OCI-LY3 (cell line): Measurements from ENCODE around the gene KTN1.
A peak's percentile ranks its signal among the peaks of the same experiment; 100 is the strongest.

Experiments used
- H2AFZ ChIP-seq: fragments of 200-600, 300-600 bp; shearing (Covaris generic); 2 replicates; pipeline ENCODE4 v1.6.0; 2014; ENCODE audit warnings: antibody characterized with exemption, low read depth, low read length
- H3K27ac ChIP-seq: fragments of 200-600, 300-600 bp; sonication (generic); 2 replicates; pipeline ENCODE4 v1.5.1; 2014; ENCODE audit warnings: mild to moderate bottlenecking, low read length, moderate library complexity, mixed read lengths
- H3K27me3 ChIP-seq: fragments of 200-600, 300-600 bp; sonication (generic); 2 replicates; pipeline ENCODE4 v1.6.1; 2014; ENCODE audit warnings: low read depth, low read length, mixed read lengths
- H3K36me3 ChIP-seq: fragments of 200-600, 300-600 bp; sonication (generic); replicated peaks from 2 replicates; pipeline ENCODE3; 2014; ENCODE audit warnings: low read depth, low read length, mixed read lengths
- H3K4me1 ChIP-seq: fragments of 300-600, 200-600 bp; sonication (generic); 2 replicates; pipeline ENCODE4 v1.6.1; 2014; ENCODE audit warnings: low read length, mixed read lengths
- H3K4me2 ChIP-seq: fragments of 200-600, 300-600 bp; sonication (generic); 2 replicates; pipeline ENCODE4 v1.6.1; 2014; ENCODE audit warnings: low read length, mixed read lengths
- H3K4me3 ChIP-seq: fragments of 300-600, 200-600 bp; sonication (generic); 2 replicates; pipeline ENCODE4 v1.5.1; 2014; ENCODE audit warnings: antibody characterized with exemption, mild to moderate bottlenecking, low read length, moderate library complexity
- H3K79me2 ChIP-seq: fragments of 300-600, 200-600 bp; shearing (Covaris generic); 2 replicates; pipeline ENCODE4 v1.6.1; 2014; ENCODE audit warnings: mild to moderate bottlenecking, low read length, mixed read lengths
- H3K9ac ChIP-seq: fragments of 300-600, 200-600 bp; shearing (Covaris generic); 2 replicates; pipeline ENCODE4 v1.6.0; 2014; ENCODE audit warnings: mild to moderate bottlenecking, low read length, moderate library complexity
- H3K9me3 ChIP-seq: fragments of 200-600, 300-600 bp; shearing (Covaris generic); 2 replicates; pipeline ENCODE4 v1.6.1; 2014; ENCODE audit warnings: low read length, mixed read lengths; ENCODE audit not compliant: insufficient read depth
- H4K20me1 ChIP-seq: fragments of 200-600, 300-600 bp; sonication (generic); 2 replicates; pipeline ENCODE4 v1.6.1; 2016; ENCODE audit warnings: low read length, mixed read lengths; ENCODE audit not compliant: insufficient read depth
- CTCF ChIP-seq: fragments of 200-600, 300-600 bp; sonication (generic); IDR thresholded peaks from 2 replicates; pipeline ENCODE4 v1.5.1; 2014; ENCODE audit warnings: antibody characterized with exemption, low read length, low read depth
- EZH2phosphoT487 ChIP-seq: fragments of 200-600 bp; shearing (Covaris generic); IDR thresholded peaks from 2 replicates; pipeline ENCODE4 v1.6.1; 2018; ENCODE audit warnings: antibody characterized with exemption, mixed run types, low read depth

Gene KTN1

DNA sequence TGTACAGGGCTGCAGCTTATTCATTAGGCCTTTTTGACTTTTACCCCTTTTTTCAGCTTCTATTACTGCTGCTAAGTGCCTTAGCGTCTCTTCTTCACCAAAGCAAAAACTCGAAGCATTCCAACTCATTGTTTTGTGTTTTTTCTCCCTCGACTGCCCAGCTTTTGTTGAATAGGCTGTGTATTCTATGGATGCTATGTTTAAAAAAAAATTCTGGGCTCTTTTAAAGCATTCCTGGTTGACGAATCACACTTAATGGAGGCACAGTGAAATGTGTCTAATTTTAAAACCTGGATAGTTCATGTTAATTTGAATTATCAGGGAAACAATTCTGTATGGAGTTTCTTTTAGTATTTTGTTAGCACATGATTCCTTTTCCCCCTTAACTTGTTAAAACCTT, 29.7 kb downstream of the KTN1 start:
- Histone ChIP-seq H2AFZ (no peak overlapping the region), H4K20me1 (peaks cover 88% of the 10 kb centered on the region), H3K4me1 (peaks cover 19% of the 10 kb centered on the region), H3K27me3 (no peaks in the 10 kb centered on the region), H3K4me2 (no peak overlapping the region), H3K27ac (no peak overlapping the region), H3K36me3 (peaks cover 23% of the 10 kb centered on the region), H3K79me2 (peaks cover 88% of the 10 kb centered on the region), H3K4me3 (no peak overlapping the region), H3K9ac (no peak overlapping the region), H3K9me3 (no peaks in the 10 kb centered on the region)
- no peak for TF ChIP-seq EZH2phosphoT487
- no peak for TF ChIP-seq CTCF

GRCh38 chr14:55610713-55611370, 30.8 kb downstream of the KTN1 start:
- no peak overlapping the region for H3K4me3 ChIP-seq
- TF ChIP-seq EZH2phosphoT487 (no peak), CTCF (no peak)
- no peaks in the 10 kb centered on the region for H3K27me3 ChIP-seq
- H3K4me2 ChIP-seq: no peak overlapping the region
- peaks cover 26% of the 10 kb centered on the region for H3K36me3 ChIP-seq
- H3K79me2 ChIP-seq: peaks cover 79% of the 10 kb centered on the region
- H4K20me1 ChIP-seq: peaks cover 76% of the 10 kb centered on the region
- H3K9me3 ChIP-seq: no peaks in the 10 kb centered on the region
- no peak overlapping the region for H3K9ac ChIP-seq
- no peak overlapping the region for H2AFZ ChIP-seq
- peaks cover 19% of the 10 kb centered on the region for H3K4me1 ChIP-seq
- no peak overlapping the region for H3K27ac ChIP-seq

- Histone ChIP-seq H3K9me3 (no peaks in the 10 kb centered on the region), H3K27ac (no peak overlapping the region), H3K27me3 (no peaks in the 10 kb centered on the region), H4K20me1 (peaks cover 67% of the 10 kb centered on the region), H3K9ac (no peak overlapping the region), H2AFZ (no peak overlapping the region), H3K4me3 (no peak overlapping the region), H3K36me3 (peaks cover 35% of the 10 kb centered on the region), H3K4me1 (peaks cover 19% of the 10 kb centered on the region), H3K4me2 (no peak overlapping the region), H3K79me2 (peaks cover 68% of the 10 kb centered on the region)
- TF ChIP-seq CTCF (no peak), EZH2phosphoT487 (no peak)
Measured at GRCh38 chr14:55611859-55612258, 31.9 kb downstream of the KTN1 start.

GRCh38 chr14:55614304-55614703, 34.3 kb downstream of the KTN1 start:
- H3K79me2 ChIP-seq: peaks cover 45% of the 10 kb centered on the region
- H3K27me3 ChIP-seq: no peaks in the 10 kb centered on the region
- H3K9me3 ChIP-seq: 0 out of 2 replicates have a peak, but pooled peaks cover 6% of the 10 kb centered on the region
- peaks cover 57% of the 10 kb centered on the region for H3K36me3 ChIP-seq
- no peak overlapping the region for H3K27ac ChIP-seq
- 0 out of 2 replicates have a peak overlapping the region, but pooled peaks have one; percentile 4 for H3K4me2 ChIP-seq
- no peak overlapping the region for H3K4me3 ChIP-seq
- peaks cover 43% of the 10 kb centered on the region; the same call in 1 of the 2 replicates for H4K20me1 ChIP-seq
- TF ChIP-seq CTCF: no peak
- no peak overlapping the region for H2AFZ ChIP-seq
- peaks cover 19% of the 10 kb centered on the region for H3K4me1 ChIP-seq
- H3K9ac ChIP-seq: no peak overlapping the region
